Fibroblast of skin of back (primary cell): ENCODE results near the gene GATM.
"Not testable (repeated sequence)": the region's sequence is repeated elsewhere in the genome, so short reads cannot be mapped to it uniquely, and the experiment has no call there.

Experiments used
- DNase-seq: peaks from one replicate; pipeline ENCODE4 v3.0.0-alpha.2; 2013

The GATM gene

DNA sequence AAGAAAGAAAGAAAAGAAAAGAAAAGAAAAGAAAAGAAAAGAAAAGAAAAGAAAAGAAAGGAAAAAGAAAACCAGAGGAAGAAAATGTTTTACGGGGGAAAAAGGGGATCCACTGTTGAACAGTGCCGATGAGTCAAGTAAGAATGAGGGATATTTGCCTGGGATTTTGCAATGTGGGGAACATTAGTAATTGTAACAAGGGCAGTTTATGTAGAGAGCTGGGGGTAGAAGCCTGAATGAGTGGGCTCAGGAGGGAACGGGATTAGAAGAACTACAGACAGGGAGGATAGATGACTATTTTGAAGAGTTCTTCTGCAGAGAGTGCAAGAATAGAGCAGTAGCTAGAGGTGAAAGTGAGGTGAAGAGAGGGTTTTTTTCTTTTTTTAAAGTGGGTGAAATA is 28.7 kb downstream of the GATM start:
- DNase-seq = no peak

DNA sequence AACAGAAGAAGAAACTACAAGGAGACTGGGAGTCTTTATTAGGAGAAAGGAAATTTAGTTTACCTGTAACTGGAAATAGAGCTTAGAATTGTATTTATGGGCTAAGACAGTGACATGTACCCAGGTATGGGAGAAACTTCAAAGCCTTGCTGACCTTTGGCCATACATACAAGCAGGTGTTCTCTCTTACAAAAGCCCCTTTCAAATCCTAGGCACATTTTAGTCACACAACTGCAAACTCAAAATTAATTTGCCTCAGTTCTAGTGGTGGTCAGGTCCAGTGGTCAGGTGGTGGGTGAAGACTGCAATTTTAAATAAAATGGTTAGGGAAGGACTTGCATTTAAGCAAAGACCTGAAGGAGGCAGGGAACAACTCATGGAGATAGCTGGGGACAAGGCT is 30.4 kb downstream of the GATM start:
- DNase-seq = no peak

DNA sequence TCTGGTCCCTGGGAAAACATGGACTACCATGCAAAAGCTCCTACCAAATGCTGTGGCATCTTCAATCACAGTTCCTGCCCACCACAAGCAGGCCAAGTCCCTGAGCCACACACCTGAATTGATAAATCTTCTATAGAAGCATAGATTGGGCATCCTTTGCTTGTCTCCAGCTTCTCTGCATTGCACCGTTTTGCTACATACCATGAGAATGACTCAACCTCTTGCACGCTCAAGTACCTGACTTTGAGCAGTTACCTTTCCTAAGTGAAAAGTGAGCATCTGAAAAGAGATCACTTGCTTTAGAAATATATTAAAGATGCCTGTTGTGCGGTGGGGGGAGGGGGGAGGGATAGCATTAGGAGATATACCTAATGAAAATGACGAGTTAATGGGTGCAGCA is 31.3 kb downstream of the GATM start:
- DNase-seq = no peak

DNA sequence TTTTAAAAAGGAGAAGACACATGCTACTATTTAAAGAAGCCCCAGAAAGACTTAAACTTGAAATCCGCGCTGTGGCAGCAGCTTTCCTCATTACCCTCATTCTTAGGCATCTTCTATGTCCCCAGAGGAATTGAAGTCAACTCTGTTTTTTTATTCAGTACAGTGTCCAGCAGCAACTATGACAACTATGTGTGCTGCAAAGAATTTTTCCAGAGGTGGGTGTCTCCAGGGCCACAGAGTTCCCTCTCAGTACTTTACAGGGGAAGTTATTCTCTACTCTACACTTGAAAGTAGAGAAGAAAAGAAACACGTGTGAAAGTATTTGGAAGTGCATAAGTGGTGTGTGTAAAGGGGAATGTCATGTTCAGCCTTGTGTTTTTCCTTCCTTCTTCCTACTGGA is 32.0 kb downstream of the GATM start:
- DNase-seq = peak; percentile 27

DNA sequence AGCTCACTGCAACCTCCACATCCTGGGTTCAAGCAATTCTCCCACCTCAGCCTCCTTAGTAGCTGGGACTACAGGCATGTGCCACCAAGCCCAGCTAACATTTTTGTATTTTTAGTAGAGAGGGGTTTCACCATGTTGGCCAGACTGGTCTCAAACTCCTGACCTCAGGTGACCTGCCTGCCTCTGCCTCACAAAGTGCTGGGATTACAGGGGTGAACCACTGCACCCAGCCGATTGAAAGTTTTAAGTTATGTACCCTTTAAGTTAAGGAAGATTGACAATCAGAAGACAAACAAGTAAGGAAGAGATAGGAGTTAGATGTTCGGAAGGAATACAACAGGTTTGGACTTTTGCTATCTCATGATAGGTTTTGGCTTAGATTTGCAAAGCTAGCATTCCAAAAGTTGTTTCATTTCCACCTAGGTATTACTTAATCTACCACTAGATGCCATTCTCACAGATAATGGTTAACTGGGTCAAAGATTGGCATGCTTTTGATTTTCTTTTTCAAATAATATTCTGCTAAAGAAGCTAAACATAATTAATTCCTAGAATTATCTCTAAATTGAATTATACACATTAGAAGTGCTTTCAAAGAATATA is 35.0 kb downstream of the GATM start:
- no peak for DNase-seq

DNA sequence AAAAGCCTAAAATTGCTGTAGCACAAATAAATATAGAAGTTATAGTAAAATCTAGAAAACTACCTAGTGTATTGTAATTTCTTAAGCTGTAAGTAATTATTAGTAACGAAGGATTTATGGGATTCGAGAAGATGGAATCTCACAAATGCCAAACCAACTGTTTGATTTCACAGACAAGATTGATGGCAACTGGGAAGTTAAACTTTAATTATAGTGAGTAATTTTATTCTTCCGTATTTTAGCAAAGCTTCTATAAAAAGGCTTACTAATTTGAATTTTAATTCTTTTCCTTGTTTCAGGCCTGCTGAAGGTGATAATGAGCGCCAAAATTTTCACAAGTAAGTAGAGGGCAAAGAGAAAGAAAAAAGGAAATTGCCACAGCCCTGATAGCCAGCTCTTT is 36.6 kb downstream of the GATM start:
- DNase-seq = no peak

DNA sequence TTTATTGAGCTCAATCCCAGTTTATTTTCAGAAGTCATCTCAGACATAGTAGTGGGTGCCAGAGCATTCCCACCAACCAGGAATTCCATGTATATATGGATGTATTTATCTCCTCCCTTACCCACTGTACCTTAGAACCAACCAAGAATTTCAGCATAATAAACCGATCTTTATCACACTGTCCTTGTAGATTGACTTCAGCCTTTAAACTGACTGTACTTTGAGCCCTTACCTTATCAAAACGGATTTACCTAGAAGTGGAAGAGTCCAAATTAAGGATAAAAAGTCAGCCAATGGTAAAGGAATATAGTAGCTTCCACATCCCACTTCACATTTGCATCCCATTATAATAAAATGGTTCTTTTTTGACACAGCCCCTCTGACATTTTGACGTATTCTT is 37.9 kb downstream of the GATM start:
- no peak for DNase-seq

DNA sequence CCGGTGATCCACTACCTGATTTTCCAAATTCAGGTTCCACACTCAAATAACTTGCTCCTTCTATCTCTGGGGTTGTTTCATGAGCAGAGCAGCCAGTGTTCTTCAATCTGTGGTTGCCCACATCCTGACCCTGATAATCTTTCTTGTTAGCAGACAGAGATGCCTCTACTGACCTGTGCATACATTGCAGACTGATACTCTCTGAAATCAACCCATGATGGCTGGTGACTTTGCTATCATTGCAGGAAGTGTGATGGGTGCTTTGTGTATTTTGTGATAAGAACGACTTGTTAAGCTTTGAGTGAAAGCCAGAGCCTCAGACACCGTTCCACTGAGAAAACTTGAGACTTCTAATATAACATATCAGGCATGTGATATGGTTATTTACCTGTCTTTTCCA is 39.9 kb downstream of the GATM start:
- no peak for DNase-seq

DNA sequence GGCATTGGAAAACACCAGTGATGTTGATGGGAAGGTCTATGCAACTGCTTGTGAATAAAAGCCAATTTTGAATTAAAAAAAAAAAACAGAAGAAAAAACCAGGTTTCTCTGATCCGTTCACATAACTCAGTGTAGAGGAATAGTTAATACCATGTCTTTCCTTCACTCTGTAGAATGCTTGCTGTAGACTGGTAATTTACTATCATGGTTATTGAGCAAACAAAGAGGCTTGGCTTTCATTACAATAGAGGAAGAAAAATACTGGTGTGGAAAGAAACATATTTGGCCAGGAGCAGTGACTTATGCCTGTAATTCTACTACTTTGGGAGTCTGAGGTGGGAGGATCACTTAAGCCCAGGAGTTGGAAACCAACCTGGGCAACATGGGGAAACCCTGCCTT is 41.1 kb downstream of the GATM start:
- no peak for DNase-seq

DNA sequence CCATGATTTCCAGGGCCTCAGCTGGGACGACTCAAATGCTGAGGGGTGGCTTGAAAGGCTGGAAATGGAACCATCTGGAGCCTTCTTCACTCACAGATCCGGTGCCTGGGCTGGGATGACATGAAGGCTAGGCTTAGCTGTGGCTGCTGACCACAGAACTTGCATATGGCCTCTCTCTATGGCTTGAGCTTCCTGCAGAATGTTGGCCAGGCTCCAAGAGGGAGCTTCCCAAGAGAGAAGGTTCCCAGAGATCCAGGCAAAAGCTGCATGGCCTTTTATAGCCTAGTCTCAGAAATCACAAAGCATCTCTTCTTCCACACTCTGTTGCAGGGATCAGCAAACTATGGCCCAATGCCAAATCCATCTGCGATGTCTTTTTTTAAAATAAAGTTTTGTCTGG is 44.8 kb downstream of the GATM start:
- peak; percentile 56 for DNase-seq

DNA sequence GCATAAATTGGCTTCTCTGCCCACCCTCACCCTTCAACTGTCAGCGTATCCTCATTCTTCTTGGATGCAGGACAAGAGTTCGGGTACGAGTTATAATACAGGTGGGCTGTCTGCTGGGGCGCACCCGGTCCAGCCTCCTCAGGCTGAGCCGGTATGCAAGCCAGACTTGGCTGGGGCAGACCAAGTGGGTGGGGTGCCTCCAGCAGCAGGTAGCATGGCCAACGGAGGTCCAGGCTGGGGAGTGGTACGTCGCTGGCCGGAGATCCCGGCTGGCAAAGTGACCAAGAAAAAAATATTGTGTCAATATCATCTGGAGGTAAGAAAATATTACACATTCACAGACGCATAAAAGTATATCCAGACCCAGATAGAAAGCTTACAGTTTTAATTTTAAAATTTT is 45.6 kb downstream of the GATM start:
- DNase-seq = no peak

DNA sequence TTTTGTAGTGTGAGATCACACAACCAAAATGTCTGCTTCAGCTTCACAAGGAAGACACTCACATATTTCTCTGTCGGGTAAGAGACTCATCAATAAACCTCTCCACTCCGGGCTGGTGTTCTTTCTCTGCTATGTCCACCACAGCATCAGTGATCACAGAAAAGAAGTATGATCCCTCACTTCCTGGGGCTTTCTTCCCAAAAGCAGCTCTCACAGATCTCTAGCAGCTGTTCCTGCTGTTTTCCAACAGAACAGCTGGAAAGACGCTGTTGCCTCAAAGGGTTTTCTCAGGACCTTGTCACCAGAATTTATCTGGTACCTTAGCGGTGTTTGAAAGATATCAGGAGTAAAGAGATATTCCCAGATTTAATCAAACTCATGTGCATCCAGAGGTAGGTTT is 46.4 kb downstream of the GATM start:
- peak; percentile 16 for DNase-seq

DNA sequence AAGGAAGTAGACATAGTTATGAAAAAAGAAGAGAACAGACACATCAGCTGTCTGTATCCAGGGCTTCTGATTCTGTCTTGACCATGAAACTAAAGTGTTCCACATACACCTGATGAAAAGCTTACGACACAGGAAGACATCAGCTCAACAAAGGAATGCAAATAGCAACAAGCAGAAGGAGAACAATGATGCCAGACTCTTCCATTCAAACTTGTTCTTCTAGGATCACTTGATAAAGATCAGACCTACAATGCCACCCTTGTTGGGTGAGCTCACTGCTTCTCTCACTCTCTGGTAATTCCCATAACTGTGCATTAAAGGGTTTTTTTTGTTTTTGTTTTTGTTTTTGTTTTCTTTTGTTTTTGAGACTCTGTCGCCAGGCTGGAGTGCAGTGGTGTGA is 49.7 kb downstream of the GATM start:
- no peak for DNase-seq

DNA sequence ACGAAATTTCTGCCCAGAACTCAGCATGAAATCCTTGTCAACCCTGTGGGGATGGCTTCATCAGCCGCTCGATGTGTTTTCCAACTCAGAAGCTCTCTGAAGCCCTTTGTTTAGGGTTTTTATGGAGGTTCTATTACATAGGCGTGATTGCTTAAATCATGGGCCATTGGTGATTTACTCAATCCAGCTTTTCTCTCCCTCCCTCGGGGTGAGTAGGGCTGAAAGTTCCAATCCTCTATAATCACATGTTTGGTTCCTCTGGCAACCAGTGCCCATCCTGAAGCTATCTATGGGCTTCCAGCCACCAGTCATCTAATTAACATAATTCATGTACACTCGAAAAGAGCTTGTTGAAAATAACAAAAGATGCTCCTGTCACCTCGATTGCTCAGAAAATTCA is 51.6 kb downstream of the GATM start:
- DNase-seq = no peak

DNA sequence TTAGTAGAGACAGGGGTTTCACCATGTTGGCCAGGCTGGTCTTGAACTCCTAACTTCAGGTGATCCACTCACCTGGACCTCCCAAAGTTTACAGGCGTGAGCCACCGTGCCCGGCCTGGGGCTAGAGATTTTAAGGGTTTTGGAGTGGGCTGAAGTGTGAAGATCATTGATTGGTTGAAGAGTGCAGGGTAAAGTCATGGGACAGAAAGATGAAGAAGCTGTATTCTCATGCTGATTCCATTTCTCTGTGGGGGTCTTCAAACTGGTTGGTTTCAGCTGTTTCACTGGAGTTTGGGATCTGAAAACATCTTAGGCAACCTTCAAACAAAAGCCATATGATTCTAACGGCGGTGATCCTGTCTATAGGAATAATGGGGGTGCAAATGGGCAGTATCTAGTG is 52.1 kb downstream of the GATM start:
- no peak for DNase-seq

DNA sequence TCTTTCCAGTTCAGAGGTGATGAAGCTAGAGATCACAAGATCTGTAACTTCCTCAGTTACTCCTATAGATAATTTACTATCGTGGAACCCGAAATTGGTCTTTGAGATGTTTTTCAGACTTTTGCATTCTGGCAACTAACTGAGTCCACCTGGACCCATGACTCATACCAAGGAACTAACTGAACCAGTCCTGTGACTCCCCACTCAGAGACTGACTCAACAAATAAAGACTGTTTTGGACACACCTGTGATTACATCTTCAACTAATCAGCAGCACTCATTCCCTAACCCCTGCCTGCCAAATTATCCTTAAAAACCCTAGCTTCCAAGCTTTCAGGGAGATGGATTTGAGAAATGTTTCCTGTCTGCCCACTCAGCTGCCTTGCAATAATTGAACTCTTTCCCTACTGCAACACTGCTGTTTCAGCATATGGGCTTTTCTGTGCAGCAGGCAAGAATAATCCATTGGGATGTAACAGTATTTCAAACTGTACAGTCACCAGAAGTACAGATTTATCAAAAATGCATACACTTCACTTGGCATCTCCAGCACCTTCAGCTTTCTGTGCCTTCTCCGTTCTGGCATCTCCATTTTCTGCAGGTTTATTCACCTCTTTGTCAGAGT is 57.7 kb downstream of the GATM start:
- no peak for DNase-seq

DNA sequence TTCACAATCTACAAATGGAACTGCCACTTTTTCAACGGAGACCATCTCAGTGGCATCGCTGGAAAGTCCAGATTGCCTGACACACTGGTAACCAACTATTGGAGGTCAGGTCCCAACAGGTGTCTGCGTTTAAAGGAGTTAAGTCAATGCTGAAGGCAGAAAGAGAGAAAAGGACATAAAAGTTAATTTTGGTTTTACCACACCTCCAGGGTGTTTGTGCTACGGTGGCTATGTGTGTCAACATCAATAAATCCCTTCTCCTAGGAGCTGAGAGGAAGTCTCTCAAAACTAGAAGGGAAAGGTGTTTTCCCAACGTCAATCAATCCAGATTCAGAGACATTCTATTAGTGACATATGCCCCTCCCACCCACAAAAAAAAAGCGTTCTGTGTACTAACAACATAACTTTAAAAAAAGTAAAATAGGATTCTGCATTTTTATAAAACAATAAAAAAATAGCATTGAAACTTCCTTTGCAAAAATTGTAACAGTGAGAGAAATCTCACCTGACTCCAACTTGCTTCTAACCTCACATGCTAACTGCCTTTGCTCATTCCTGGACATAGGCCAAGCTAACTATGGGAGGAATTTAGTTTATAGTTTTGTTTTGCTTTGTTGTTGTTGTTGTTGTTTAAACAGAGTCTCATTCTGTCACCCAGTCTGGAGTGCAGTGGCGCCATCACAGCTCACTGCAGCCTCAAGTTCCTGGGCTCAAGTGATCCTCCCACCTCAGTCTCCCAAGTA is 58.7 kb downstream of the GATM start:
- DNase-seq = no peak

DNA sequence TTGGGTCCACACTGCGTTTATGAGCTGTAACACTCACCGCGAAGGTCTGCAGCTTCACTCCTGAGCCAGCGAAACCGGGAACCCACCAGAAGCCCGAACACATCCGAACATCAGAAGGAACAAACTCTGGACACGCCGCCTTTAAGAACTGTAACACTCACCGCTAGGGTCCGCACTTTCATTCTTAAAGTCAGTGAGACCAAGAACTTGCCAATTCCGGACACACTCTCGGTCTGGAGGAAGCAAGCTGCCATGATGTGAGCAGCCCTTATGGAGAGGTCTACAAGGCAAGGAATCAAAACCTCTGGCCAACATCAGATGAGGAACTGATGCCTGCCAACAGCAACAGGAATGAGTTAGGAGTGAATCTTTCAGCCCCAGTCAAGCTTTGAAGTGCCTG is 63.4 kb downstream of the GATM start:
- DNase-seq = peak; percentile 21

DNA sequence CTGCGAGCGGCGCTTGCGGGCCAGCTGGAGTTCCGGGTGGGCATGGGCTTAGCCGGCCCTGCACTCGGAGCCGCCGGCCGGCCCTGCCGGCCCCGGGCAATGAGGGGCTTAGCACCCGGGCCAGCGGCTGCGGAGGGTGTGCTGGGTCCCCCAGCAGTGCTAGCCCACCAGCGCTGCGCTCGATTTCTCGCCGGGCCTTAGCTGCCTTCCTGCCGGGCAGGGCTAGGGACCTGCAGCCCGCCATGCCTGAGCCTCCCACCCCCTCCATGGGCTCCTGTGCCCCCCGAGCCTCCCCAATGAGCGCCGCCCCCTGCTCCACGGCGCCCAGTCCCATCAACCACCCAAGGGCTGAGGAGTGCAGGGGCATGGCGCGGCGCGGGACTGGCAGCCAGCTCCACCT is 64.2 kb downstream of the GATM start:
- not testable (repeated sequence) for DNase-seq
